ENCODE results near the gene WDR55.
A peak's percentile ranks its signal among the peaks of the same experiment; 100 is the strongest.
"Not testable (repeated sequence)": the region's sequence is repeated elsewhere in the genome, so short reads cannot be mapped to it uniquely, and the experiment has no call there.

The WDR55 gene, protein sequence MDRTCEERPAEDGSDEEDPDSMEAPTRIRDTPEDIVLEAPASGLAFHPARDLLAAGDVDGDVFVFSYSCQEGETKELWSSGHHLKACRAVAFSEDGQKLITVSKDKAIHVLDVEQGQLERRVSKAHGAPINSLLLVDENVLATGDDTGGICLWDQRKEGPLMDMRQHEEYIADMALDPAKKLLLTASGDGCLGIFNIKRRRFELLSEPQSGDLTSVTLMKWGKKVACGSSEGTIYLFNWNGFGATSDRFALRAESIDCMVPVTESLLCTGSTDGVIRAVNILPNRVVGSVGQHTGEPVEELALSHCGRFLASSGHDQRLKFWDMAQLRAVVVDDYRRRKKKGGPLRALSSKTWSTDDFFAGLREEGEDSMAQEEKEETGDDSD

DNA sequence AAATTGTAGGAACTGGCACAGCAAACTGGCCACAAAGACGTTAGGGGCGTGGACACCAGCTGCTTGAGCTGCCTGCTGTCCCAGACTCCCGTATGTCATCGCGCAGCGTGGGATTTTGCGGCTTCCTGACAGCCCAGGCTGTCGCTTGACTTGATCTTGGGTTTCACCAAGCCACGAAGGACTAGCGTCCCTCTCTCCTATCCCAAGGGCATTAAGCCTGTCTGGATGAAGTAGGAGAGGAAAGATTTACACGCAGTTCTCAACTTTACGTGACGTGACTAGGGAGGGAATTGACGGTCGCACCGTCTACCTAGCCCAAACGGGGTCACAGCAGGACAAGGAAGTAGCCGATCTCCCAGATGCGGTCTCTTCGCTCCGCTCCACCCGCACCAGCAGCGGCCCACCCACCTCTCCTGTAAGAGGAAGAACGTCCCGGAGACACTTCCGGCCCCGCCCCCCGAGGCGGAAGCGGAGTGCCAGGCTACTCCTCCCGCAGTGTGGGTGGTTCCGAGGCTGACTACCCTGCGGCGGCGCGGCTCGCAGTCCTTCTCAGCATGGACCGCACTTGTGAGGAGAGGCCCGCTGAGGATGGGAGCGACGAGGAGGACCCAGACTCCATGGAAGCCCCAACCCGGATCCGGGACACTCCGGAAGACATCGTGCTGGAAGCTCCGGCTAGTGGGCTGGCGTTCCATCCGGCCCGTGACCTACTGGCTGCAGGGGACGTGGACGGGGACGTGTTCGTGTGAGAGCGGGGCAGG is at the start of gene WDR55:
Gene WDR55 (plus strand): TSS at position 546 of the 761 bp plus-strand sequence. CDS start 9 bp downstream, at position 555.
- peak; percentile 97 to 98 for DNase-seq

DNA sequence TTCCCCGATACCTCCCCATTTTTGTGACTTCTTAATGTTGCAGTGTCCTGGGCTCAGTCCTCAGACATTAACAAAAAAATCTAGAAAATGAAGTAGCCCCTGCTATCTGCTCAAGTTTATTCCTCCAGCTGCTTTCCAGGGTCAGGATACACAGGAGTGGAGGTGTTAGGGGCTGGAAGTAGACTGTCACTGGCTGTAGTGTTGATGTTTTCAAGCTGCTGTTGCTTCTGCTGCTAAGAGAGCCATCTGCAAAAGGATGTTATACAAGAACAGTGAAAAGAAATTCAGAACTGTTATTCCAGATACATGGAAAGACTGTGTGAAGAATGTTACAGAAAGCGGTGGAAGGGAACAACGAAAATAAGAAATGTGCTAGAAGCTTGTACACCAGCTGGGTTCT is 42.4 kb upstream of the WDR55 start:
- DNase-seq, result no peak

GRCh38 chr5:140623061-140623460 is 41.6 kb upstream of the WDR55 start:
- DNase-seq, result not testable (repeated sequence)

GRCh38 chr5:140624886-140625285 is 39.8 kb upstream of the WDR55 start:
- not testable (repeated sequence) for DNase-seq

DNA sequence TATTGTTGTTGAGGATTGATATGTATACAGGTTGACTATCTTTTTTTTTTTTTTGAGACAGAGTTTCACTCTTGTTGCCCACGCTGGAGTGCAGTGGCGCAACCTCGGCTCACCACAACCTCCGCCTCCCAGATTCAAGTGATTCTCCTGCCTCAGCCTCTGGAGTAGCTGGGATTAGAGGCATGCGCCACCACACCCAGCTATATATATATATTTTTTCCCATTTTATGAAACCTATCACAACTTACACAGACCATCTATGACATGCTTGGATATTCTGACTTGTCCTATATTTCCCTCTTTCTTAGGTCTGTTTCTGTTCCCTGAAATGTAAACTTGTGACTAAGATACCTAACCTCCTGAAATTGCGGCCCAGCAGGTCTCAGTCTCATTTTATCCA is 36.7 kb upstream of the WDR55 start:
- DNase-seq, result no peak

GRCh38 chr5:140628711-140629110 is 36.0 kb upstream of the WDR55 start:
- no peak for DNase-seq

DNA sequence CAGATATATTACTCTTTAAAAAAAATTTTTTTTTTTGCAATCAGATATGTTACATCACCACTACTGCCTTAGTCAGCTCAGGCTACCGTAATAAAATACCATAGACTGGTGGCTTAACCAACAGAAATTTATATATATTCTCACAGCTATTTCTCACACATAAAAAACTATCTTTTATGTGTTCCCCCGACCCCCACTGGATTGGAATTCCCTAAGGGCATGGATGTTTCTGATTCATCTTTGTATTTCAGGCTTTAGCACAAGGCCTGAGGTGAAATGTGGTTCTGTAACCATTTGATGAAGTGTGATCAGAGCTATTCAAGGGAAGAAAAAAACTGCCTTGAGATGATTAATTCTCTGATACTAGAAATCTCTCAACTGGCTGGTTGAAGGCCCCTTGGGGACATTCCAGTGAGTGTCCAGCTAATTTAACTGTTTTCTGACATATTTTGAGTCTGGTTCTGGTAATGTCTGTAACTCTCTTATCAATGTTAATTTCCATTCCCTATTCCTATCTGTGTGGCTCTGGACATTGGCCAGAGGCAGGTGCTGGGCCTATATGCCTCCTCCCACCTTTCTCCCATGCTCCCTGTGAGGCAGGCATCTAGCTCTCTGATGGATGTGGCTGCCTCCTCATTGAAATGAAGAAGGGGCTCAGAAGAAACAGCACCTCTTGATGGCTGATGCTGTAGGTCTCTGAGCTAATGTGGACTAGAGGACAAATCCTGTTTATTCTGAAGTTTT is 34.2 kb upstream of the WDR55 start:
- no peak for DNase-seq

- DNase-seq, result no peak
Measured at GRCh38 chr5:140631036-140631417, 33.7 kb upstream of the WDR55 start.

- no peak for DNase-seq
Measured at GRCh38 chr5:140631831-140632365, 32.8 kb upstream of the WDR55 start.

- DNase-seq, result peak; percentile 52 to 60
Measured at GRCh38 chr5:140632366-140633020, 32.2 kb upstream of the WDR55 start.

- DNase-seq, result peak; percentile 23 to 24
Measured at GRCh38 chr5:140633021-140633471, 31.7 kb upstream of the WDR55 start, which contains the start of gene CD14. CD14 (minus strand) TSS chr5:140633175; CDS start chr5:140633071, 104 bp downstream.

DNA sequence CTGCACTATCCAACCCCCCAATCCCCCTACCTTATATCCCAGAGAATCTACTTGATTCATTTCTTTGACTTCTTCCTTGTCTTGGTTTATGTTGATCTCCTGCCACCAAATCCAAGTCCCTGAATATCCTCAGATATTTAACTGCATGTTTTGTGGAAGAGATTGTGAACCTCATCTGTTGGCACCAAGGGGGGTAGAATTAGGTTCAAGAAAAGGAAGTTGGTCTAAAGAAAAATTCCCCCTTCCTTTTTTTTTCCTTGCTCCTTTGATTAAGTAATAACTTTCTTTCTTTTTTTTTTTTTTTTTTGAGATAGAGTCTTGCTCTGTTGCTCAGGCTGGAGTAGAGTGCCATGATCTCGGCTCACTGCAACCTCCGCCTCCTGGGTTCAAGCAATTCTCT is 31.2 kb upstream of the WDR55 start:
- DNase-seq, result no peak

GRCh38 chr5:140634103-140634502 is 30.6 kb upstream of the WDR55 start:
- no peak for DNase-seq

DNA sequence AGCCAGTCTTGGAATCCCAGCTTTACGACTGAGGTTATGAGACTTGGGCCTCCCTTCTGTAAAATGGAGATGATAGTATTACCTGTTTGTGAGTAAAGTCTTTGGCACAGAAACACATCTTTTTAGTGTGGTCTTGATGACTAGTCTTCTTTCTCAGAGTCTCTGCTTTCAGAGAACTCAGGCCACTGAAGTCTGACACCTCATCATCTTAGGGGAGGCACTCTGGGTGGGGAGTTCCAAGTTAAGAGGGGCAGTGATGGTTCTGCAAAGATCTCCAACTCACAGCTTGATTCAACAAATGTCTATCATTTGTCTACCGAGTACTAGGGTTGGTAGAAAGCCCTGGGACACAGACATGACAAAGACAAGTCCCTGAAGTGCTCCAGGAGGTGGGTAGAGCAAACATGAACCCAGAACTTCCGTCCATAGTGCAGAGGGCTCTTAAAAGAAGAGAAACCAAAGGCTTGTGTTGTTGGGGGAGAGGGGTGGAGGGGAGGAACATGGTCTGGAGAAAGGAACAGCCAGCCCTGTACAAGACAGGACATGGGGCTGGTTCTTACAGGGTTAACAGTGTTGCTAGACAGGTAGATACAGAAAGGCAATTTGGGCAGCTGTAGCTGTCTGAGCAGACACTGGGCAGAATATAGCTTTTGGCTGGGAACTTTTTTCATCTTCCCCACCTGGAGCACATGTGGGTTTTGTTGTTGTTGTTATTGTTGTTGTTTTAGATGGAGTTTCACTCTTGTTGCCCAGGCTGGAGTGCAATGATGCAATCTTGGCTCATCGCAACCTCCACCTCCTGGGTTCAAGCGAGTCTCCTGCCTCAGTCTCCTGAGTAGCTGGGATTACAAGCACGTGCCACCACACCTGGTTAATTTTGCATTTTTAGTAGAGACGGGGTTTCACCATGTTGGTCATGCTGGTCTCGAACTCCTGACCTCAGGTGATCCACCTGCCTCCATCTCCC is 29.1 kb upstream of the WDR55 start:
- DNase-seq, result no peak

- no peak for DNase-seq
Measured at GRCh38 chr5:140637371-140638100, 27.2 kb upstream of the WDR55 start.

- not testable (repeated sequence) for DNase-seq
Measured at GRCh38 chr5:140638898-140639147, 25.9 kb upstream of the WDR55 start.

GRCh38 chr5:140639148-140639981 is 25.3 kb upstream of the WDR55 start, which contains the start of gene TMCO6:
TMCO6 (plus strand) TSS chr5:140639451; CDS start chr5:140639528, 77 bp downstream.
- peak; percentile 99 for DNase-seq

DNA sequence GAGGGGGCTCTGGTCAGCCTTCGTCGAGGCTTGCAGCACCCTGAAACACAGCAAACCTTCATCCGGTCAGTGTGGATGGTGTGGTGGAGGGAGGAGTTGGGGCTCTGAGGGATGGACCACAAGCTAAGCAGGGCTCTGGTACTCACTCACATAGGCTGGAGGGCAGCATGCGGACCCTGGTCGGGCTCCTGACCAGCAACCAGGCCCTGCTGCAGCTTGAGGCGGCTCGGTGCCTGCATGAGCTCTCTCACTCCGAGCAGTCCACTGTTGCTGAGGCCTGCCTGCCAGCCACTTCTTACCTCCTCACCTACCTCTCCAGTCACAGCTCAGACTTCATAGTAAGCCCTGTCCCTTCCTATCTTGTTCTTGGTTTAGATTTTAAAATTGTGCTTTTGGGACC is 23.0 kb upstream of the WDR55 start:
- DNase-seq, result no peak

DNA sequence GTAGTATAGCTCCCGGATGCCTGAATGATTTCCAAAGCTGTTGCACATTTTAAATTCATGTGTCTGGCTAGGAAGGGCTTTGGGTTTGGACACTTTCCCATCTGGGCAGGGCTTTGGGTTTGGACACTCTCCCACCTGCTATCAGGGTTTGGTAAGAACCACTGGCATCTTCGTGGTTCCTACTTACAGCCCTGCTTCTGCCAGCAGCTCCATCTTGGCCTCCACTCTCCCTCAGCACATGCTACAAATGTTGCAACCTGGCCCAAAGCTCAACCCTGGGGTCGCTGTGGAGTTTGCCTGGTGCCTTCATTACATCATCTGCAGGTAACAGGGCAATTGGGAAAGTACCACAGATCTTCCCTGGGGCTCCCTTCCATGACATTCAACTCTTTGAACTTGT is 22.0 kb upstream of the WDR55 start:
- DNase-seq, result no peak

DNA sequence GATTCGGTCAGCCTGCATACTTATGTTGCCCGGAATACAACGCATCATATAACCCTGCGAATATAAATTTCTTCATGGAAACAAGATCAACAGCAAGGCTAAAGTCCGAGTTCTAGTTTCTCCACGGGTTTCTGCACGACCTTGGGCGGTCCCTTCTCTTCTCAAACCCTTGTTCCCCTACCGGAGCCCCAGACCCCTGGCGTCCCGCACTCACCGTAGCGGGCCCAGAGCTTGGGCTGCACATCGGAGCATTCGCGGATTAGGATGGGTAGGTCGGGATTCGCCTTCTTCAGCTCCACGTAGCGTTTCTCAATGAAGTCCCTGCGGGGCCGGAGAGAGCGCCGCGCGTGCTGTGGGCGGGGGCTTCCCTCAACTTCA is 17.7 kb upstream of the WDR55 start:
- DNase-seq, result no peak

Data from activated CD4-positive, alpha-beta T cell treated with anti-CD3 and anti-CD28 coated beads, Interleukin-2, amount 50 U/mL, for 48 hours (primary cell).